Measurements from ENCODE around the gene LILRB5. TPM values are rescaled to one million over a fixed set of nuclear protein-coding genes. Genes with fewer than 3 reads are reported as not detected.
"Not testable (repeated sequence)": the region's sequence is repeated elsewhere in the genome, so short reads cannot be mapped to it uniquely, and the experiment has no call there.

The LILRB5 gene
- total and polyA plus RNA-seq, 9 of the 15 experiments (the other 6 are each of a cell fraction or from before 2014, with no cell fraction given), result not detected

DNA sequence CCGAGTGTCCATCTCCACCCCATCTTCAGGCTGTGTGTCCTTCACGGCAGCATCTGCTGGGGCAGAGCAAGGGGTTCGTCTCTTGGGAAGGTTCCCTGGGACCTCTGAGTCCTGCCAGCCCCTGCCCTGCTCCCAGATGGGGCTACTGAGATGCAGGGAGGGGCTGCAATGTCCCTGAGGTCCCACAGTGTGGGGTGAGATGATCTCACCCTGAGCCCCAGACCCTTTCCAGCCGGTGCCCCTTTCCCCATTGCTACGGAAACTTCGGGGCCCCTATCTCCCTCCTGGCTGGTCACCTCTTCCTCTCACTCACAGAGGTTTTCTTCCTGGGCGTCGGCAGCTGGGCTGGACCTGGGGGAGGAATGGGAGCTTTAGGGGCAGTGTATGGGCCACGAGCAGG is 18.9 kb upstream of the LILRB5 start:
- no peaks in the 10 kb centered on the region for H4K20me1 ChIP-seq (replicated peaks; ENCODE audit: control insufficient read depth, insufficient read depth, low read length)
- H3K9me1 ChIP-seq (ENCODE audit: control insufficient read depth, insufficient read depth, low read length), result no peaks in the 10 kb centered on the region
- H3K79me2 ChIP-seq (ENCODE audit: control insufficient read depth, insufficient read depth, low read length), result no peaks in the 10 kb centered on the region
- TF ChIP-seq, protein P1, sequence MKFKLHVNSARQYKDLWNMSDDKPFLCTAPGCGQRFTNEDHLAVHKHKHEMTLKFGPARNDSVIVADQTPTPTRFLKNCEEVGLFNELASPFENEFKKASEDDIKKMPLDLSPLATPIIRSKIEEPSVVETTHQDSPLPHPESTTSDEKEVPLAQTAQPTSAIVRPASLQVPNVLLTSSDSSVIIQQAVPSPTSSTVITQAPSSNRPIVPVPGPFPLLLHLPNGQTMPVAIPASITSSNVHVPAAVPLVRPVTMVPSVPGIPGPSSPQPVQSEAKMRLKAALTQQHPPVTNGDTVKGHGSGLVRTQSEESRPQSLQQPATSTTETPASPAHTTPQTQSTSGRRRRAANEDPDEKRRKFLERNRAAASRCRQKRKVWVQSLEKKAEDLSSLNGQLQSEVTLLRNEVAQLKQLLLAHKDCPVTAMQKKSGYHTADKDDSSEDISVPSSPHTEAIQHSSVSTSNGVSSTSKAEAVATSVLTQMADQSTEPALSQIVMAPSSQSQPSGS (CRISPR knock-in tag; IDR thresholded peaks at IDR 0.05), result no peak
- TF ChIP-seq ZFP30 (CRISPR knock-in tag; IDR thresholded peaks at IDR 0.05; ENCODE audit: borderline replicate concordance) (no peak), U2AF2 (optimal IDR thresholded peaks at IDR 0.05; ENCODE audit: low read depth, low read length) (no peak), ATF7 (IDR thresholded peaks at IDR 0.05) (no peak)
- CTCF ChIA-PET (ENCODE audit: low intra/inter-chr PET ratio), result no interaction called here
- DNase-seq (ENCODE audit: extremely low read depth in 1 of 4, low spot score in 3 of 4), result no peak
- POLR2A ChIA-PET, result no interaction called here
- H3K9ac ChIP-seq (ENCODE audit: insufficient read depth in 1 of 2, low read depth in 2 of 2, low read length in 2 of 2), result no peak overlapping the region
- no peak overlapping the region for H3K27ac ChIP-seq (ENCODE audit: extremely low read depth, low read depth, low read length)
- no peak for ATAC-seq
- no peaks in the 10 kb centered on the region for H3K36me3 ChIP-seq (ENCODE audit: control insufficient read depth, insufficient read depth, low read length)
- intact Hi-C loops (cut with micrococcal nuclease) (no loop called here), in situ Hi-C loops (cut with MboI) (no loop called here)
- no peak overlapping the region for H3K4me2 ChIP-seq (ENCODE audit: insufficient read depth, low read length)
- H3K4me3 ChIP-seq, result no peak overlapping the region
- H3K27me3 ChIP-seq (ENCODE audit: control insufficient read depth in 2 of 2, insufficient read depth in 2 of 2, low read length in 2 of 2), result peaks cover 3 to 33% of the 10 kb centered on the region in 2 experiments; a peak in 4 of 5 replicates
- WGBS (ENCODE audit: insufficient coverage, low coverage, missing lambda C conversion rate), result 2% methylated on average over 8 of the region's 9 CpGs
- FAIRE-seq, result no peak
- no peak overlapping the region for H2AFZ ChIP-seq (ENCODE audit: low read depth, low read length)
- no TSS peak for BruUV-seq (replicated peaks)
- H3K4me1 ChIP-seq (replicated peaks in 1 of 2; ENCODE audit: control insufficient read depth in 2 of 2, insufficient read depth in 2 of 2, low read length in 2 of 2), result no peaks in the 10 kb centered on the region
- no peaks in the 10 kb centered on the region for H3K9me3 ChIP-seq (replicated peaks; ENCODE audit: control insufficient read depth, insufficient read depth, low read depth, low read length)

DNA sequence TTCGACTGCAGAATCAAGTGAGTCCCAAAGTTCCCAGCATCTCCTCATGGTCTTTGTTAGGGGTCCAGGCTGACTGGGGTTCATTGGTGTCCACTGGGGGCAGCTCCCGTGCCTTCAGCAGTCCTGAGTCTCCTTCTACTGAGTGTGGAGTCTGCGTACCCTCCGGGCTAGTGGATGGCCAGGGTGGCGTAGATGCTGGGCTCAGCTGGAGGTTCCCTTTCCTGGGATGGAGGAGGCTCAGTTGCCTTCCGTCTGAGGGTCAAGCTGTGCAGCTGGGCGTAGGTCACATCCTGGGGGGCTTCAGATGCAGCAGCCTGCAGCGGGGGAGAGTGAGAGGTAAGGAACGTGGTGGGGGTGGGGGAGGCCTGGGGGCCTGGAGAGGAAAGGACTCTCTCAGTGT is 17.4 kb upstream of the LILRB5 start:
- peaks cover 8 to 31% of the 10 kb centered on the region in 2 experiments for H3K27me3 ChIP-seq (ENCODE audit: control insufficient read depth in 2 of 2, insufficient read depth in 2 of 2, low read length in 2 of 2)
- H2AFZ ChIP-seq (ENCODE audit: low read depth, low read length); H3K9me3 ChIP-seq (replicated peaks; ENCODE audit: control insufficient read depth, insufficient read depth, low read depth, low read length); CTCF ChIA-PET (ENCODE audit: low intra/inter-chr PET ratio); DNase-seq (ENCODE audit: extremely low read depth in 1 of 4, low spot score in 3 of 4); H3K4me2 ChIP-seq (ENCODE audit: insufficient read depth, low read length); H3K4me3 ChIP-seq; H3K79me2 ChIP-seq (ENCODE audit: control insufficient read depth, insufficient read depth, low read length); in situ Hi-C loops (cut with MboI); POLR2A ChIA-PET; FAIRE-seq; BruUV-seq (replicated peaks); intact Hi-C loops (cut with micrococcal nuclease); H4K20me1 ChIP-seq (replicated peaks; ENCODE audit: control insufficient read depth, insufficient read depth, low read length); H3K27ac ChIP-seq (ENCODE audit: extremely low read depth, low read depth, low read length); H3K4me1 ChIP-seq (replicated peaks in 1 of 2; ENCODE audit: control insufficient read depth in 2 of 2, insufficient read depth in 2 of 2, low read length in 2 of 2); ATAC-seq; H3K9me1 ChIP-seq (ENCODE audit: control insufficient read depth, insufficient read depth, low read length); H3K9ac ChIP-seq (ENCODE audit: insufficient read depth in 1 of 2, low read depth in 2 of 2, low read length in 2 of 2); H3K36me3 ChIP-seq (ENCODE audit: control insufficient read depth, insufficient read depth, low read length): not testable (repeated sequence)
- WGBS (ENCODE audit: insufficient coverage, low coverage, missing lambda C conversion rate), result 3% methylated on average over 6 of the region's 9 CpGs
